Measurements from ENCODE around the gene CCL17. TPM values are rescaled to one million over a fixed set of nuclear protein-coding genes. Genes with fewer than 3 reads are reported as not detected.
A peak's percentile ranks its signal among the peaks of the same experiment; 100 is the strongest.

Gene CCL17
- total RNA-seq (2022) (not detected in 2 replicates), Bru-seq, nascent RNA (percentile 15 among the genes with signal in this experiment), BruChase-seq, experiment 1, labeled RNA remaining after a 6-hour chase (percentile 26 among the genes with signal in this experiment), BruChase-seq, experiment 2, labeled RNA remaining after a 2-hour chase (percentile 21 among the genes with signal in this experiment)
- long read RNA-seq: 0 reads

GRCh38 chr16:57403965-57404817 lies at the start of gene CCL17:
Gene CCL17, plus strand, starts transcription at chr16:57404767. Its CDS starts 9,166 bp downstream, at chr16:57413933.
- Mint-ChIP-seq H3K4me3 (ENCODE audit: low read depth, unreplicated experiment) (no peak within 1 kb of the TSS), H3K27ac (ENCODE audit: unreplicated experiment) (no peak within 1 kb of the TSS), H3K36me3 (ENCODE audit: insufficient read depth, unreplicated experiment) (no peaks in the 10 kb centered on the region), H3K4me1 (ENCODE audit: low read depth, unreplicated experiment) (peaks cover 15% of the 10 kb centered on the region), H3K9me3 (ENCODE audit: low read depth, unreplicated experiment) (no peaks in the 10 kb centered on the region), H3K27me3 (ENCODE audit: unreplicated experiment) (peaks cover 23% of the 10 kb centered on the region)
- CTCF ChIA-PET: interaction anchor here (1.7 kb wide), 1 partner anchor 13 kb away, joined by 8 read pairs; no protein-coding TSS in a partner anchor
- TF ChIP-seq CTCF (IDR thresholded peaks at IDR 0.05; ENCODE audit: unreplicated experiment): no peak
- BruUV-seq (replicated peaks): no TSS peak
- no peak for DNase-seq
- intact Hi-C loops (cut with micrococcal nuclease; ENCODE audit: unreplicated experiment): no loop called here

GRCh38 chr16:57355898-57356414 lies 48.6 kb upstream of the CCL17 start:
- TF ChIP-seq CTCF (IDR thresholded peaks at IDR 0.05; ENCODE audit: unreplicated experiment): no peak
- Mint-ChIP-seq H3K36me3 (ENCODE audit: insufficient read depth, unreplicated experiment) (peaks cover 4% of the 10 kb centered on the region), H3K27me3 (ENCODE audit: unreplicated experiment) (no peaks in the 10 kb centered on the region), H3K27ac (ENCODE audit: unreplicated experiment) (no peak overlapping the region), H3K9me3 (ENCODE audit: low read depth, unreplicated experiment) (no peaks in the 10 kb centered on the region), H3K4me3 (ENCODE audit: low read depth, unreplicated experiment) (no peak overlapping the region), H3K4me1 (ENCODE audit: low read depth, unreplicated experiment) (peaks cover 22% of the 10 kb centered on the region)
- no TSS peak for BruUV-seq (replicated peaks)
- DNase-seq: no peak
- intact Hi-C loops (cut with micrococcal nuclease; ENCODE audit: unreplicated experiment): no loop called here
- CTCF ChIA-PET: no interaction called here

GRCh38 chr16:57356547-57356946 lies 48.0 kb upstream of the CCL17 start:
- CTCF ChIA-PET: no interaction called here
- DNase-seq: no peak
- TF ChIP-seq CTCF (IDR thresholded peaks at IDR 0.05; ENCODE audit: unreplicated experiment): no peak
- no peak overlapping the region for H3K4me3 Mint-ChIP-seq (ENCODE audit: low read depth, unreplicated experiment)
- intact Hi-C loops (cut with micrococcal nuclease; ENCODE audit: unreplicated experiment): no loop called here
- H3K9me3 Mint-ChIP-seq (ENCODE audit: low read depth, unreplicated experiment): no peaks in the 10 kb centered on the region
- peaks cover 4% of the 10 kb centered on the region for H3K36me3 Mint-ChIP-seq (ENCODE audit: insufficient read depth, unreplicated experiment)
- peaks cover 28% of the 10 kb centered on the region for H3K4me1 Mint-ChIP-seq (ENCODE audit: low read depth, unreplicated experiment)
- H3K27ac Mint-ChIP-seq (ENCODE audit: unreplicated experiment): no peak overlapping the region
- no peaks in the 10 kb centered on the region for H3K27me3 Mint-ChIP-seq (ENCODE audit: unreplicated experiment)
- BruUV-seq (replicated peaks): no TSS peak

GRCh38 chr16:57357330-57358085 lies 47.1 kb upstream of the CCL17 start:
- Mint-ChIP-seq H3K4me3 (ENCODE audit: low read depth, unreplicated experiment) (no peak overlapping the region), H3K4me1 (ENCODE audit: low read depth, unreplicated experiment) (peaks cover 32% of the 10 kb centered on the region), H3K9me3 (ENCODE audit: low read depth, unreplicated experiment) (no peaks in the 10 kb centered on the region), H3K27ac (ENCODE audit: unreplicated experiment) (peak overlapping the region; percentile 6), H3K27me3 (ENCODE audit: unreplicated experiment) (no peaks in the 10 kb centered on the region), H3K36me3 (ENCODE audit: insufficient read depth, unreplicated experiment) (peaks cover 4% of the 10 kb centered on the region)
- CTCF ChIA-PET: no interaction called here
- no peak for DNase-seq
- no peak for TF ChIP-seq CTCF (IDR thresholded peaks at IDR 0.05; ENCODE audit: unreplicated experiment)
- intact Hi-C loops (cut with micrococcal nuclease; ENCODE audit: unreplicated experiment): no loop called here
- BruUV-seq (replicated peaks): no TSS peak
